Measurements from ENCODE around the gene INTS6. TPM values are rescaled to one million over a fixed set of nuclear protein-coding genes. Genes with fewer than 3 reads are reported as not detected.
"Not testable (repeated sequence)": the region's sequence is repeated elsewhere in the genome, so short reads cannot be mapped to it uniquely, and the experiment has no call there.

INTS6 gene
- total and polyA plus RNA-seq, 8 donors: 25.0 to 47.3 (median 41.8) TPM

GRCh38 chr13:51419001-51419636 is 33.7 kb downstream of the INTS6 start:
- Histone ChIP-seq H3K27me3 (no peaks in the 10 kb centered on the region), H3K4me3 (no peak overlapping the region), H3K9me3 (peaks cover 0 to 4% of the 10 kb centered on the region in 2 donors), H3K27ac (peak overlapping the region in 1 of 2 donors; percentile 7), H3K36me3 (peaks cover 0 to 12% of the 10 kb centered on the region in 2 donors), H3K4me1 (peaks cover 8 to 17% of the 10 kb centered on the region in 2 donors)
- ATAC-seq (peak; percentile 50), DNase-seq (no peak)
- intact Hi-C loops (cut with DNase I): no loop called here
- no peak for TF ChIP-seq CTCF (IDR thresholded peaks at IDR 0.05)

GRCh38 chr13:51417716-51418115 is 35.1 kb downstream of the INTS6 start:
- intact Hi-C loops (cut with DNase I): no loop called here
- DNase-seq: no peak
- Histone ChIP-seq H3K27ac (no peak overlapping the region), H3K4me1 (peaks cover 8 to 17% of the 10 kb centered on the region in 2 donors), H3K36me3 (peaks cover 0 to 12% of the 10 kb centered on the region in 2 donors), H3K4me3 (no peak overlapping the region), H3K27me3 (no peaks in the 10 kb centered on the region), H3K9me3 (peaks cover 0 to 4% of the 10 kb centered on the region in 2 donors)
- no peak for TF ChIP-seq CTCF (IDR thresholded peaks at IDR 0.05)
- ATAC-seq: no peak

GRCh38 chr13:51416107-51416506 is 36.7 kb downstream of the INTS6 start:
- H3K4me1 ChIP-seq: peaks cover 8 to 17% of the 10 kb centered on the region in 2 donors
- intact Hi-C loops (cut with DNase I): no loop called here
- H3K9me3 ChIP-seq: peaks cover 0 to 4% of the 10 kb centered on the region in 2 donors
- H3K4me3 ChIP-seq: no peak overlapping the region
- H3K36me3 ChIP-seq: peaks cover 0 to 11% of the 10 kb centered on the region in 2 donors
- no peak for DNase-seq
- ATAC-seq: no peak
- TF ChIP-seq CTCF (IDR thresholded peaks at IDR 0.05): no peak
- no peak overlapping the region for H3K27ac ChIP-seq
- H3K27me3 ChIP-seq: no peaks in the 10 kb centered on the region

- H3K27ac ChIP-seq; DNase-seq; H3K27me3 ChIP-seq; ATAC-seq; H3K36me3 ChIP-seq; intact Hi-C loops (cut with DNase I); H3K4me3 ChIP-seq; H3K9me3 ChIP-seq: not testable (repeated sequence)
- peaks cover 8 to 17% of the 10 kb centered on the region in 2 donors for H3K4me1 ChIP-seq
These were observed 37.5 kb downstream of the INTS6 start for GRCh38 chr13:51415339-51415738.

- intact Hi-C loops (cut with DNase I): no loop called here
- no peak for TF ChIP-seq CTCF (IDR thresholded peaks at IDR 0.05)
- no peak overlapping the region for H3K27ac ChIP-seq
- no peak overlapping the region for H3K4me3 ChIP-seq
- DNase-seq (peak in 1 of 4 donors; percentile 13), ATAC-seq (peak; percentile 59)
- no peaks in the 10 kb centered on the region for H3K4me1 ChIP-seq
- H3K9me3 ChIP-seq: peaks cover 0 to 4% of the 10 kb centered on the region in 2 donors
- H3K36me3 ChIP-seq: peaks cover 0 to 8% of the 10 kb centered on the region in 2 donors
- no peaks in the 10 kb centered on the region for H3K27me3 ChIP-seq
These were observed 40.4 kb downstream of the INTS6 start for GRCh38 chr13:51412431-51412830.

GRCh38 chr13:51405176-51405575 is 47.7 kb downstream of the INTS6 start:
- TF ChIP-seq CTCF (IDR thresholded peaks at IDR 0.05): no peak
- no peak overlapping the region for H3K4me3 ChIP-seq

More at GRCh38 chr13:51405176-51405575, 47.7 kb downstream of the INTS6 start:
- no peaks in the 10 kb centered on the region for H3K9me3 ChIP-seq
- H3K27me3 ChIP-seq: no peaks in the 10 kb centered on the region
- no peaks in the 10 kb centered on the region for H3K36me3 ChIP-seq
- H3K27ac ChIP-seq: peak overlapping the region in 1 of 2 donors; percentile 37
- intact Hi-C loops (cut with DNase I): no loop called here
- ATAC-seq (no peak), DNase-seq (no peak)
- H3K4me1 ChIP-seq: peaks cover 0 to 9% of the 10 kb centered on the region in 2 donors

Data from left lung (tissue), 10 donors.